Activated B cell treated with CpG ODN at 0.5 μM for 24 hours (primary cell): ENCODE measurements around the gene TMEM263. TPM values are rescaled to one million over a fixed set of nuclear protein-coding genes. Genes with fewer than 3 reads are reported as not detected.

Experiments used
- ATAC-seq: fragments of 200-7000 bp; cut with Tn5 transposase; one replicate; pipeline ENCODE4 v1.10.0; 2021; ENCODE audit warnings: low read depth, mild to moderate bottlenecking, moderate library complexity
- CTCF ChIA-PET: fragments of 350-600 bp; sonication (Branson Sonifier 250); formaldehyde crosslinking; loops from one replicate; lab custom pipeline; 2021; ENCODE audit warnings: antibody characterized with exemption; lab: Charles Lee
- POLR2A ChIA-PET: fragments of 350-600 bp; sonication (Branson Sonifier 250); formaldehyde crosslinking; loops from one replicate; lab custom pipeline; 2021; ENCODE audit warnings: antibody characterized with exemption; lab: Charles Lee
- DNase-seq: peaks from one replicate; pipeline ENCODE4 v3.0.0; 2022
- H3K27ac Mint-ChIP-seq: one replicate; pipeline ENCODE4 v1.8.0; 2020; ENCODE audit warnings: mixed read lengths
- H3K27me3 Mint-ChIP-seq: one replicate; pipeline ENCODE4 v1.8.0; 2021; ENCODE audit warnings: mixed read lengths
- H3K36me3 Mint-ChIP-seq: one replicate; pipeline ENCODE4 v1.8.0; 2021; ENCODE audit warnings: low read depth, mixed read lengths
- H3K4me1 Mint-ChIP-seq: one replicate; pipeline ENCODE4 v1.8.0; 2021; ENCODE audit warnings: mixed read lengths
- H3K4me3 Mint-ChIP-seq: one replicate; pipeline ENCODE4 v1.8.0; 2020; ENCODE audit warnings: mild to moderate bottlenecking, mixed read lengths
- H3K9me3 Mint-ChIP-seq: one replicate; pipeline ENCODE4 v1.8.0; 2020; ENCODE audit warnings: mixed read lengths
- intact Hi-C: fragments of 100-400 bp; cut with micrococcal nuclease; formaldehyde crosslinking; loops from one replicate; pipeline ENCODE4 v1.15.1; 2024
- total RNA-seq: library from RNA; stranded (reverse); gene quantifications from 2 replicates; pipeline ENCODE4 v1.2.3, GENCODE V29; 2022
- TF ChIP-seq, protein P1 (sequence below): fragments of 200-600 bp; IDR thresholded peaks from one replicate; pipeline ENCODE4 v1.8.0; 2022; ENCODE audit warnings: antibody characterized with exemption, mild to moderate bottlenecking

The TMEM263 gene
- total RNA-seq, 1 donor from 2014 or later = 15.1 TPM

DNA sequence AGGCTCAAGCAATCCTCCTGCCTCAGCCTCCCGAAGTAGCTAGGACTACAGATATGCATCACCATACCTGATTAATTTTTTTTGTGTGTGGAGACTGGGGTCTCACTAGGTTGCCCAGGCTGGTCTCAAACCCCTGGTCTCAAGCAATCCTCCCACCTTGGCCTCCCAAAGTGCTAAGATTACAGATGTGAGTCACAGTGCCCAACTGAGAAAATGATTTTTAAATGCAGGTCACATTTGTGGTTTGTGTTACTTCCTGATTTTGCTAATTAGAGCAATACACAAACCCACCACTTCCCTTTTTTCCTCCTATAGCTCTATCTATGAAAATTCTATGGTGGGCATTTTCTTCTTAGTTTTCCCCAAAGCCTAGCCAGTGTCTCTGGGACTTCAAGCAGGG is 45.5 kb upstream of the TMEM263 start:
- no peaks in the 10 kb centered on the region for H3K9me3 Mint-ChIP-seq
- peaks cover 14% of the 10 kb centered on the region for H3K4me1 Mint-ChIP-seq
- POLR2A ChIA-PET = interaction anchor here (0.5 to 1.5 kb wide), 6 partner anchors 10 to 1775 kb away, joined by 3 to 5 read pairs (median 4); partner anchors contain the start of gene TMEM263
- peak overlapping the region; percentile 9 for H3K4me3 Mint-ChIP-seq
- CTCF ChIA-PET = interaction anchor here (1.0 to 1.5 kb wide), 2 partner anchors 10 to 552 kb away, joined by 3 to 8 read pairs; partner anchors contain the start of gene POLR3B
- DNase-seq (no peak), ATAC-seq (peak; percentile 84)
- H3K27ac Mint-ChIP-seq = no peak overlapping the region
- intact Hi-C loops = loop anchor here (1.0 to 10.0 kb wide), 4 partner anchors 46 to 325 kb away; partner anchors contain the start of genes CRY1 and RFX4
- H3K27me3 Mint-ChIP-seq = peaks cover 79% of the 10 kb centered on the region
- H3K36me3 Mint-ChIP-seq = no peaks in the 10 kb centered on the region
- TF ChIP-seq, protein P1, sequence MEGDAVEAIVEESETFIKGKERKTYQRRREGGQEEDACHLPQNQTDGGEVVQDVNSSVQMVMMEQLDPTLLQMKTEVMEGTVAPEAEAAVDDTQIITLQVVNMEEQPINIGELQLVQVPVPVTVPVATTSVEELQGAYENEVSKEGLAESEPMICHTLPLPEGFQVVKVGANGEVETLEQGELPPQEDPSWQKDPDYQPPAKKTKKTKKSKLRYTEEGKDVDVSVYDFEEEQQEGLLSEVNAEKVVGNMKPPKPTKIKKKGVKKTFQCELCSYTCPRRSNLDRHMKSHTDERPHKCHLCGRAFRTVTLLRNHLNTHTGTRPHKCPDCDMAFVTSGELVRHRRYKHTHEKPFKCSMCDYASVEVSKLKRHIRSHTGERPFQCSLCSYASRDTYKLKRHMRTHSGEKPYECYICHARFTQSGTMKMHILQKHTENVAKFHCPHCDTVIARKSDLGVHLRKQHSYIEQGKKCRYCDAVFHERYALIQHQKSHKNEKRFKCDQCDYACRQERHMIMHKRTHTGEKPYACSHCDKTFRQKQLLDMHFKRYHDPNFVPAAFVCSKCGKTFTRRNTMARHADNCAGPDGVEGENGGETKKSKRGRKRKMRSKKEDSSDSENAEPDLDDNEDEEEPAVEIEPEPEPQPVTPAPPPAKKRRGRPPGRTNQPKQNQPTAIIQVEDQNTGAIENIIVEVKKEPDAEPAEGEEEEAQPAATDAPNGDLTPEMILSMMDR = no peak

DNA sequence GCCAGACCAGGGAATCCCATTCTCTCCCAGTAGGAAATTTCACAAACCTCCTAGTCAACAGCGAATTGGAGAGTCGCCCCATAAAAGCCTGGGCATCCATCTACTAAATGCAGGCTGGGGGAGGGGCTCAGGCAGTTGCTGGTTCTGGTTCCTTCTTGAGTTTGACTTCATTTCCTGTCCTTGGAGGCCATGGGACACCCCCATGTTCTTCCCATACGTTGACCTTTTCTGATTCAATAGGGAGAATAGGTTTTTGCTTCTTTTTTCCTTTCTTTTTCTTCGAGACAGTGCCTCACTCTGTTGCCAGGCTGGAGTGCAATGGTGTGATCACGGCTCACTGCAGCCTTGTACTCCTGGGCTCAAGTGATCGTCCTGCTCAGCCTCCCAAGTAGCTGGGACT is 44.1 kb upstream of the TMEM263 start:
- ChIA-PET POLR2A (no interaction called here), CTCF (no interaction called here)
- ATAC-seq (no peak), DNase-seq (no peak)
- H3K36me3 Mint-ChIP-seq = no peaks in the 10 kb centered on the region
- no peak overlapping the region for H3K4me3 Mint-ChIP-seq
- intact Hi-C loops = loop anchor here (5.0 to 10.0 kb wide), 3 partner anchors 177 to 327 kb away; partner anchors contain the start of genes CRY1 and RFX4
- TF ChIP-seq, protein P1 = no peak
- no peak overlapping the region for H3K27ac Mint-ChIP-seq
- peaks cover 14% of the 10 kb centered on the region for H3K4me1 Mint-ChIP-seq
- H3K9me3 Mint-ChIP-seq = no peaks in the 10 kb centered on the region
- peaks cover 80% of the 10 kb centered on the region for H3K27me3 Mint-ChIP-seq

DNA sequence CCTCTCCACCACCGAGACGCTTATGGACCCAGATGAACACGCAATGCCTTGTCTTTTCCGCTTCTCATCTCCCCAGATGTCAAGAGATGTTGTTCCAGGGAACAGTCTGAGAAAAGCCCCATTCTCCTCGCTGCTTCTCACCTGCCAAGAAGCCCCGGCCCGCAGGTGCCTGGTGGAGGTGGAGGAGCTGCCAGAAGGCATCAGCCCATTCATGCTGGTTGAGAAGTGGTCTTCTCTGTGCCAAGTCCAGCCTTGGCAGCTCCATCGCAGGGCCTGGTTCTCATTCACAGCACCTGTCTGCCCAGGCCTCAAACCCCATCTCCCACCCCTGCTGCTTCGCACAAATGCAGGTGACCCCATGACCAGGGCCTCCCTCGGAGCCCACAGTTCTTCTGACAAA is 42.3 kb upstream of the TMEM263 start:
- CTCF ChIA-PET = no interaction called here
- intact Hi-C loops = loop anchor here (5.0 to 10.0 kb wide), 3 partner anchors 179 to 329 kb away; partner anchors contain the start of genes CRY1 and RFX4
- peaks cover 81% of the 10 kb centered on the region for H3K27me3 Mint-ChIP-seq
- TF ChIP-seq, protein P1 = no peak
- DNase-seq = no peak
- no peak overlapping the region for H3K27ac Mint-ChIP-seq
- POLR2A ChIA-PET = no interaction called here
- H3K9me3 Mint-ChIP-seq = no peaks in the 10 kb centered on the region
- peaks cover 11% of the 10 kb centered on the region for H3K4me1 Mint-ChIP-seq
- H3K4me3 Mint-ChIP-seq = no peak overlapping the region
- ATAC-seq = no peak
- H3K36me3 Mint-ChIP-seq = no peaks in the 10 kb centered on the region

DNA sequence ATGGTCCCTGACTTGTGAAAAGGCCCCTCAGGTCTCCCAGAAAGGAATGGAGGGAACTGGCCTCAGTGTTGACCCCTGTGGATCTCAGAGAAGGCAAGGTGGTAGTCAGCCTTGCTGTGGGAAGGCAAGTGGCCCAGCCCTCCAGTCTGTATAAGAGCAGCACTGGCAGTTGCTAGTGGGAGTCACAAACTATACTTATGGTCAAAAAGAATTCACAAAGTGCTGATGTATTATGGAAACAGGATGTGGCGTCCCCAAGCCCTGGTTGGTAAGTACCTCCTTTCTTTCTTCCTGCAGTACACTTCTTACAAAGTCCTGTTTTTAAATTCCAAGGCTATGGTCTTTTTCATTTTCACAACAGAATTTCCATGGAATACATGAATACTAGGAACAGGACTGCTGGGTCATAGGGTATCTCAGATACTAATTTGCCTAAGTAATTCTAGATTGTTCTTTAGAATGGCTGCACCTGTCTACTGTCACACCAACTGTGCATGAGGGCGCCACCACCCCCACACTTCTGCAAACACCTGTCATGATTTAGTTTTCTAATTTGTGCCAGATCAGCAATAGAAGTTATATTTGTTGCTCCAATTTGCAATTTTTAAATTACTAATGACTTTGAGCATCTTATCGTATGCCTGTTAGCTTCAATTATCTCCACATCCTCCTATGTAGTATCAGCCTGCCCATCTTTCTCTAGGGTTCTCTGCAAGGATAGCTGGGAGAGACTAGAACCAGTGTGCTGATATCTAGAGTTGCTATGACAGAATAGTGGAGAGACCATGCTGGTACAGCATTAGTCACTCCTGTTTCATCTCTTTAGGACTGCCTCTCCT is 40.7 kb upstream of the TMEM263 start:
- Mint-ChIP-seq H3K27ac (no peak overlapping the region), H3K4me1 (peaks cover 11% of the 10 kb centered on the region), H3K27me3 (peaks cover 76% of the 10 kb centered on the region), H3K9me3 (no peaks in the 10 kb centered on the region), H3K4me3 (no peak overlapping the region), H3K36me3 (no peaks in the 10 kb centered on the region)
- no peak for ATAC-seq
- TF ChIP-seq, protein P1 = no peak
- ChIA-PET CTCF (no interaction called here), POLR2A (no interaction called here)
- intact Hi-C loops = loop anchor here (5.0 to 10.0 kb wide), 3 partner anchors 177 to 330 kb away; partner anchors contain the start of genes CRY1 and RFX4
- no peak for DNase-seq

DNA sequence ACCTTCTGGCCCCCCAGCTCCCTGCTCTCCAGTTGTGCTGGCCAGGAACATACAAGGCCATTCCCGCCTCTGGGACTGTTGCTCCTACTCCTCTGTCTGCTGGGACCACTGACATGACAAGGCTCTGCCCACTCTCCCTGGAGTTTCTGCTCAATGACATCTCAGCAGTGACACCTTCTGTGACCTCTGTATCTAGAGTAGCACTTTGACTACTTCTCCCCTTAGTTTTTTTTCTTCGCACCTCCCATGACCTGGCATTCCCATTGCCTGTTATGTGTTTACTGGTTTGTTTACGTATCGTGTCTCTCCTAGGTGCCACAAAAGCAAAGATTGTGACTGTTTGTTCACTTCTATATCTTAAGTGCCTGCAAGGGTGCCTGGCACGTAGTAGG is 40.1 kb upstream of the TMEM263 start:
- TF ChIP-seq, protein P1 = no peak
- intact Hi-C loops = loop anchor here (10.0 kb wide), 2 partner anchors 181 to 331 kb away; partner anchors contain the start of gene RFX4
- H3K4me1 Mint-ChIP-seq = peaks cover 5% of the 10 kb centered on the region
- ATAC-seq (no peak), DNase-seq (no peak)
- H3K36me3 Mint-ChIP-seq = no peaks in the 10 kb centered on the region
- H3K9me3 Mint-ChIP-seq = no peaks in the 10 kb centered on the region
- no peak overlapping the region for H3K4me3 Mint-ChIP-seq
- H3K27me3 Mint-ChIP-seq = peaks cover 79% of the 10 kb centered on the region
- ChIA-PET CTCF (no interaction called here), POLR2A (no interaction called here)
- no peak overlapping the region for H3K27ac Mint-ChIP-seq
